Stomach (tissue), 9 donors: ENCODE results near the gene THSD7B. TPM values are rescaled to one million over a fixed set of nuclear protein-coding genes. Genes with fewer than 3 reads are reported as not detected.

ENCODE experiments used
- DNase-seq, 2 donors: peaks; one replicate each; pipeline versions ENCODE4 v3.0.0 to v3.0.0-alpha.2; 2013 to 2019
- H3K27ac ChIP-seq, 5 donors: fragments of 200-600 bp in 4 of 5; sonication (generic) in 4 of 5; one replicate each; pipeline ENCODE4 v1.5.1; 2013 to 2019; ENCODE audit warnings: mild to moderate bottlenecking in 1 of 5, moderate library complexity in 1 of 5
- H3K27me3 ChIP-seq, 3 donors: fragments of 200-600 bp; sonication (generic); one replicate each; pipeline ENCODE4 v1.5.1; 2017 to 2019; ENCODE audit warnings: mixed run types in 1 of 3
- H3K36me3 ChIP-seq, 4 donors: fragments of 200-600 bp; sonication (generic); 1 replicate in 3 of 4; 2 replicates in 1 of 4; pipeline ENCODE4 v1.5.1; 2016 to 2019
- H3K4me1 ChIP-seq, 4 donors: fragments of 200-600 bp; sonication (generic); one replicate each; pipeline ENCODE4 v1.5.1; 2016 to 2019
- H3K4me3 ChIP-seq, 4 donors: fragments of 200-600 bp; sonication (generic) in 3 of 4; one replicate each; pipeline ENCODE4 v1.5.1; 2016 to 2019; ENCODE audit warnings: mild to moderate bottlenecking in 1 of 4
- H3K9me3 ChIP-seq, 4 donors: fragments of 200-600 bp; sonication (generic); one replicate each; pipeline ENCODE4 v1.5.1; 2016 to 2019
- EP300 ChIP-seq: sonication (generic); formaldehyde crosslinking; IDR thresholded peaks from one replicate; pipeline ENCODE4 v1.6.1; 2017; ENCODE audit warnings: antibody characterized with exemption
- POLR2A ChIP-seq, 4 donors: fragments of 450-650 bp; IDR thresholded peaks; one replicate each; pipeline ENCODE4 v1.6.1; 2016; ENCODE audit warnings: antibody characterized with exemption in 4 of 4, control low read depth in 2 of 4, mild to moderate bottlenecking in 1 of 4, moderate library complexity in 1 of 4
- POLR2AphosphoS5 ChIP-seq, 3 donors: sonication (generic); formaldehyde crosslinking; IDR thresholded peaks; one replicate each; pipeline ENCODE4 v1.6.1; 2016; ENCODE audit warnings: antibody characterized with exemption in 3 of 3
- WGBS, 5 donors: extraction: QIAGEN DNeasy Blood & Tissue Kit in 3 of 5; methylation state at CpG; one replicate each; pipeline versions ENCODE4 v1.1.5 to v1.1.7; 2013 to 2018; 5-methylcytosine and 5-hydroxymethylcytosine counted together
- intact Hi-C: fragments of 100-400 bp; cut with DNase I; formaldehyde crosslinking; loops from one replicate; pipeline ENCODE4 v1.15.1; 2023; ENCODE audit warnings: low total_unique reads
- polyA plus RNA-seq, 3 donors: library from polyadenylated mRNA; stranded (reverse); fragments of 200-250 nt; gene quantifications; one replicate each; pipeline ENCODE4 v1.2.3, GENCODE V29; 2013
- total RNA-seq, 5 donors: library from RNA; depleted of rRNA; stranded (reverse); fragments of >200 nt; gene quantifications; one replicate each; pipeline versions ENCODE4 v1.1.0 to v1.2.3, GENCODE V29; 2014 to 2016
- TF ChIP-seq, protein P1 (sequence below), 7 experiments: fragments of 450-650 bp in 4 of 7; fragments of 200-600 bp in 3 of 7; sonication (generic) in 3 of 7; IDR thresholded peaks; one replicate each; pipeline ENCODE4 v1.5.1; 2016 to 2019; ENCODE audit warnings: antibody characterized with exemption in 7 of 7, control low read depth in 2 of 7, mild to moderate bottlenecking in 1 of 7
- donor health status: healthy with polysubstance abuse.
- donor health status: Bipolar disorder and iron deficiency.
- donor health status: healthy.

The THSD7B gene
- total and polyA plus RNA-seq, 8 donors = 0.05 to 4.4 TPM; not detected in 6

GRCh38 chr2:136916131-136916530, 150.8 kb downstream of the THSD7B start:
- Histone ChIP-seq H3K9me3 (peaks cover 0 to 16% (median 4%) of the 10 kb centered on the region in 4 donors), H3K27ac (no peak overlapping the region), H3K4me1 (no peaks in the 10 kb centered on the region), H3K36me3 (no peaks in the 10 kb centered on the region), H3K4me3 (no peak overlapping the region), H3K27me3 (no peaks in the 10 kb centered on the region)
- intact Hi-C loops = no loop called here
- 55 to 66% (median 57%) methylated on average over 2 of the region's 2 CpGs for WGBS, 5 donors
- DNase-seq = no peak
- TF ChIP-seq, protein P1, sequence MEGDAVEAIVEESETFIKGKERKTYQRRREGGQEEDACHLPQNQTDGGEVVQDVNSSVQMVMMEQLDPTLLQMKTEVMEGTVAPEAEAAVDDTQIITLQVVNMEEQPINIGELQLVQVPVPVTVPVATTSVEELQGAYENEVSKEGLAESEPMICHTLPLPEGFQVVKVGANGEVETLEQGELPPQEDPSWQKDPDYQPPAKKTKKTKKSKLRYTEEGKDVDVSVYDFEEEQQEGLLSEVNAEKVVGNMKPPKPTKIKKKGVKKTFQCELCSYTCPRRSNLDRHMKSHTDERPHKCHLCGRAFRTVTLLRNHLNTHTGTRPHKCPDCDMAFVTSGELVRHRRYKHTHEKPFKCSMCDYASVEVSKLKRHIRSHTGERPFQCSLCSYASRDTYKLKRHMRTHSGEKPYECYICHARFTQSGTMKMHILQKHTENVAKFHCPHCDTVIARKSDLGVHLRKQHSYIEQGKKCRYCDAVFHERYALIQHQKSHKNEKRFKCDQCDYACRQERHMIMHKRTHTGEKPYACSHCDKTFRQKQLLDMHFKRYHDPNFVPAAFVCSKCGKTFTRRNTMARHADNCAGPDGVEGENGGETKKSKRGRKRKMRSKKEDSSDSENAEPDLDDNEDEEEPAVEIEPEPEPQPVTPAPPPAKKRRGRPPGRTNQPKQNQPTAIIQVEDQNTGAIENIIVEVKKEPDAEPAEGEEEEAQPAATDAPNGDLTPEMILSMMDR (IDR thresholded peaks at IDR 0.05) = no peak
- TF ChIP-seq POLR2A (IDR thresholded peaks at IDR 0.05) = no peak
- no peak for TF ChIP-seq EP300
- no peak for TF ChIP-seq POLR2AphosphoS5 (IDR thresholded peaks at IDR 0.05)

DNA sequence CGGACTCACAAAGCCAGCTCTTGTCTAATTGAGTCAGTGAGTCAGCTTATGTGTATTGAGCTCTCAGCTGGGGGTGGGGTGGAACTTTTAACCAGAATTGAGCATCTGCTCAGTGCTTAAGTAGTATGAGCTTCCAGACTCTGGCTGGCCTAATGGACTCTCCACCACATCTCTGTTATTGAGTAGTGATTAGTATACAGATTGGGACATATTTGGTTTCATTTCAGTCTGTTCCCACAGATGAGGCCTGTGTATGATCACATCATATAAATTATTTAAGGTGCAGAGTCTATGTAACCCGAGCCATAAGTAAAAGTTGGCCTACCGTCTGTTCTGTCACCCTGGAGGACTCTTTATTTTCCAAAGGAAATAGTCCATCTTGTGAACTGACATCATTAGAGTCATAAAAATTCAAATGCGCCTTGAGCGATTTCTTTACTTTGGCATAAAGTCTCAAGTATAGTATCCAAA, 152.1 kb downstream of the THSD7B start:
- peaks cover 0 to 16% (median 4%) of the 10 kb centered on the region in 4 donors for H3K9me3 ChIP-seq
- peak in 1 of 2 donors; percentile 34 for DNase-seq
- no peak overlapping the region for H3K27ac ChIP-seq
- H3K27me3 ChIP-seq = no peaks in the 10 kb centered on the region
- H3K36me3 ChIP-seq = no peaks in the 10 kb centered on the region
- no peaks in the 10 kb centered on the region for H3K4me1 ChIP-seq
- intact Hi-C loops = no loop called here
- TF ChIP-seq POLR2A (IDR thresholded peaks at IDR 0.05) (no peak), POLR2AphosphoS5 (IDR thresholded peaks at IDR 0.05) (no peak), EP300 (no peak)
- TF ChIP-seq, protein P1 (IDR thresholded peaks at IDR 0.05) = no peak
- 76 to 80% (median 79%) methylated on average over 5 of the region's 5 CpGs for WGBS, 5 donors
- no peak overlapping the region for H3K4me3 ChIP-seq

- intact Hi-C loops = no loop called here
- H3K27me3 ChIP-seq = no peaks in the 10 kb centered on the region
- no peaks in the 10 kb centered on the region for H3K4me1 ChIP-seq
- no peak for TF ChIP-seq POLR2AphosphoS5 (IDR thresholded peaks at IDR 0.05)
- TF ChIP-seq POLR2A (IDR thresholded peaks at IDR 0.05) = no peak
- TF ChIP-seq, protein P1 (IDR thresholded peaks at IDR 0.05) = no peak
- TF ChIP-seq EP300 = no peak
- no peak overlapping the region for H3K4me3 ChIP-seq
- WGBS, 5 donors = 91 to 98% (median 96%) methylated on average over 4 of the region's 4 CpGs
- H3K27ac ChIP-seq = no peak overlapping the region
- DNase-seq = no peak
- peaks cover 0 to 16% (median 8%) of the 10 kb centered on the region in 4 donors for H3K9me3 ChIP-seq
- no peaks in the 10 kb centered on the region for H3K36me3 ChIP-seq
These were observed 154.3 kb downstream of the THSD7B start for GRCh38 chr2:136919682-136920081.

GRCh38 chr2:136920652-136921333, 155.4 kb downstream of the THSD7B start:
- peak in 1 of 2 donors; percentile 25 for DNase-seq
- H3K4me1 ChIP-seq = no peaks in the 10 kb centered on the region
- H3K27me3 ChIP-seq = no peaks in the 10 kb centered on the region
- WGBS, 5 donors = 80 to 91% (median 85%) methylated on average over 6 to 9 of the region's 9 CpGs
- H3K4me3 ChIP-seq = no peak overlapping the region
- intact Hi-C loops = no loop called here
- no peaks in the 10 kb centered on the region for H3K36me3 ChIP-seq
- H3K27ac ChIP-seq = no peak overlapping the region
- TF ChIP-seq EP300 (no peak), POLR2A (IDR thresholded peaks at IDR 0.05) (no peak), POLR2AphosphoS5 (IDR thresholded peaks at IDR 0.05) (no peak)
- TF ChIP-seq, protein P1 (IDR thresholded peaks at IDR 0.05) = no peak
- H3K9me3 ChIP-seq = peaks cover 0 to 16% (median 8%) of the 10 kb centered on the region in 4 donors
